OCI-LY7 (cell line): ENCODE measurements around the gene SMIM12.

Experiments used
- CTCF ChIP-seq: fragments of 200-600 bp; sonication (generic); conservative IDR thresholded peaks from 2 replicates; pipeline ENCODE4 v1.5.1; 2014; ENCODE audit warnings: mild to moderate bottlenecking, antibody characterized with exemption, low read length, moderate library complexity, mixed read lengths
- EZH2phosphoT487 ChIP-seq: fragments of 200-600 bp; sonication (generic); IDR thresholded peaks from 2 replicates; pipeline ENCODE4 v1.6.1; 2018; ENCODE audit warnings: low read depth, borderline replicate concordance, mild to moderate bottlenecking, mixed run types, antibody characterized with exemption, low read length, moderate library complexity, mixed read lengths

- TF ChIP-seq CTCF (no peak), EZH2phosphoT487 (no peak)
These were observed 19.1 kb downstream of the SMIM12 start for GRCh38 chr1:34840426-34840825.
